Tibial artery (tissue), 4 donors: ENCODE results near the gene ARAP1.

ENCODE experiments used
- DNase-seq, 2 donors: peaks; one replicate each; pipeline ENCODE4 v3.0.0-alpha.2; 2019
- H3K27ac ChIP-seq, 2 donors: fragments of 200-600 bp; sonication (generic) in 1 of 2; 1 replicate in 1 of 2; 2 replicates in 1 of 2; pipeline ENCODE4 v1.5.1; 2018 to 2019; ENCODE audit warnings: mild to moderate bottlenecking in 1 of 2
- H3K27me3 ChIP-seq, 2 donors: fragments of 200-600 bp; sonication (generic) in 1 of 2; one replicate each; pipeline versions ENCODE4 v1.5.1 to v1.6.0; 2016 to 2019
- H3K36me3 ChIP-seq, 3 donors: fragments of 200-600 bp; sonication (generic) in 2 of 3; one replicate each; pipeline ENCODE4 v1.5.1; 2016 to 2019; ENCODE audit warnings: mild to moderate bottlenecking in 2 of 3
- H3K4me1 ChIP-seq, 4 donors: fragments of 200-600 bp; sonication (generic) in 2 of 4; 1 replicate in 3 of 4; 2 replicates in 1 of 4; pipeline ENCODE4 v1.5.1; 2016 to 2019
- H3K4me3 ChIP-seq, 2 donors: fragments of 200-600 bp; sonication (generic) in 1 of 2; 1 replicate in 1 of 2; 2 replicates in 1 of 2; pipeline ENCODE4 v1.5.1; 2018 to 2019; ENCODE audit warnings: mild to moderate bottlenecking in 2 of 2
- H3K9me3 ChIP-seq, 3 donors: fragments of 200-600 bp; sonication (generic) in 1 of 3; one replicate each; pipeline ENCODE4 v1.5.1; 2016 to 2019
- CTCF ChIP-seq, 2 experiments: fragments of 200-600 bp in 1 of 2; fragments of 450-650 bp in 1 of 2; IDR thresholded peaks; one replicate each; pipeline ENCODE4 v1.5.1; 2017 to 2019; ENCODE audit warnings: antibody characterized with exemption in 2 of 2, mild to moderate bottlenecking in 1 of 2, moderate library complexity in 1 of 2
- intact Hi-C: fragments of 100-400 bp; cut with DNase I; formaldehyde crosslinking; loops from one replicate; pipeline ENCODE4 v1.15.0; 2023; ENCODE audit warnings: low total_unique reads

ARAP1 gene

GRCh38 chr11:72711141-72711540, 41.1 kb downstream of the ARAP1 start:
- Histone ChIP-seq H3K4me3 (no peak overlapping the region), H3K27ac (no peak overlapping the region), H3K4me1 (no peaks in the 10 kb centered on the region), H3K9me3 (no peaks in the 10 kb centered on the region), H3K36me3 (peaks cover 30 to 80% (median 64%) of the 10 kb centered on the region in 3 donors), H3K27me3 (no peaks in the 10 kb centered on the region)
- no peak for DNase-seq
- no peak for TF ChIP-seq CTCF (IDR thresholded peaks at IDR 0.05)
- intact Hi-C loops: no loop called here

GRCh38 chr11:72710278-72710677, 41.9 kb downstream of the ARAP1 start:
- H3K4me1 ChIP-seq: no peaks in the 10 kb centered on the region
- H3K27ac ChIP-seq: no peak overlapping the region
- no peak for TF ChIP-seq CTCF (IDR thresholded peaks at IDR 0.05)
- no peaks in the 10 kb centered on the region for H3K27me3 ChIP-seq
- peaks cover 37 to 89% (median 70%) of the 10 kb centered on the region in 3 donors for H3K36me3 ChIP-seq
- no peaks in the 10 kb centered on the region for H3K9me3 ChIP-seq
- intact Hi-C loops: no loop called here
- DNase-seq: no peak
- no peak overlapping the region for H3K4me3 ChIP-seq

GRCh38 chr11:72709478-72710238, 42.5 kb downstream of the ARAP1 start:
- Histone ChIP-seq H3K4me3 (no peak overlapping the region), H3K4me1 (no peaks in the 10 kb centered on the region), H3K36me3 (peaks cover 37 to 95% (median 70%) of the 10 kb centered on the region in 3 donors), H3K9me3 (no peaks in the 10 kb centered on the region), H3K27me3 (no peaks in the 10 kb centered on the region), H3K27ac (no peak overlapping the region)
- intact Hi-C loops: no loop called here
- no peak for DNase-seq
- no peak for TF ChIP-seq CTCF (IDR thresholded peaks at IDR 0.05)

- no peak overlapping the region for H3K4me3 ChIP-seq
- H3K9me3 ChIP-seq: no peaks in the 10 kb centered on the region
- no peak overlapping the region for H3K27ac ChIP-seq
- H3K36me3 ChIP-seq: peaks cover 42 to 99% (median 61%) of the 10 kb centered on the region in 3 donors
- intact Hi-C loops: no loop called here
- no peak for TF ChIP-seq CTCF (IDR thresholded peaks at IDR 0.05)
- no peaks in the 10 kb centered on the region for H3K27me3 ChIP-seq
- peaks cover 0 to 20% (median 13%) of the 10 kb centered on the region in 4 donors for H3K4me1 ChIP-seq
- no peak for DNase-seq
Measured at GRCh38 chr11:72707032-72707431, 45.2 kb downstream of the ARAP1 start.

- DNase-seq: no peak
- Histone ChIP-seq H3K4me1 (peaks cover 0 to 20% (median 13%) of the 10 kb centered on the region in 4 donors), H3K27ac (no peak overlapping the region), H3K4me3 (no peak overlapping the region), H3K36me3 (peaks cover 42 to 99% (median 61%) of the 10 kb centered on the region in 3 donors), H3K27me3 (no peaks in the 10 kb centered on the region), H3K9me3 (no peaks in the 10 kb centered on the region)
- intact Hi-C loops: no loop called here
- no peak for TF ChIP-seq CTCF (IDR thresholded peaks at IDR 0.05)
Measured at GRCh38 chr11:72706579-72706978, 45.6 kb downstream of the ARAP1 start.
